Neural progenitor cell (in vitro differentiated cells): ENCODE results near the gene KCNJ15. TPM values are rescaled to one million over a fixed set of nuclear protein-coding genes. Genes with fewer than 3 reads are reported as not detected.

ENCODE experiments used
- DNase-seq: peaks from one replicate; pipeline ENCODE4 v3.0.0-alpha.2; 2016; ENCODE audit warnings: low spot score
- H2AFZ ChIP-seq: fragments of 200-600 bp; sonication (generic); replicated peaks from 2 replicates; pipeline ENCODE4 v1.6.1; 2016; ENCODE audit warnings: antibody characterized with exemption
- H3F3A ChIP-seq: fragments of 200-600 bp; sonication (generic); 2 replicates; pipeline ENCODE4 v1.6.1; 2016; ENCODE audit warnings: antibody characterized with exemption, low read depth
- H3K27ac ChIP-seq: fragments of 200-600 bp; sonication (generic); 2 replicates; pipeline ENCODE4 v1.5.1; 2016; ENCODE audit warnings: mild to moderate bottlenecking
- H3K27me3 ChIP-seq: fragments of 200-600 bp; sonication (generic); 2 replicates; pipeline ENCODE4 v1.6.1; 2016; ENCODE audit warnings: mild to moderate bottlenecking, moderate library complexity
- H3K36me3 ChIP-seq: fragments of 200-600 bp; sonication (generic); 2 replicates; pipeline ENCODE4 v1.5.1; 2016
- H3K4me1 ChIP-seq: fragments of 200-600 bp; sonication (generic); 2 replicates; pipeline ENCODE4 v1.6.1; 2016; ENCODE audit warnings: mixed run types
- H3K4me2 ChIP-seq: fragments of 200-600 bp; sonication (generic); 2 replicates; pipeline ENCODE4 v1.6.1; 2016
- H3K4me3 ChIP-seq: fragments of 200-600 bp; sonication (generic); 2 replicates; pipeline ENCODE4 v1.5.1; 2016
- H3K79me2 ChIP-seq: fragments of 200-600 bp; sonication (generic); 2 replicates; pipeline ENCODE4 v1.6.1; 2016; ENCODE audit warnings: low read depth
- H3K9ac ChIP-seq: fragments of 200-600 bp; sonication (generic); 2 replicates; pipeline ENCODE4 v1.6.1; 2016
- H3K9me3 ChIP-seq: fragments of 200-600 bp; sonication (generic); 2 replicates; pipeline ENCODE4 v1.5.1; 2016; ENCODE audit warnings: low read depth
- H4K20me1 ChIP-seq: fragments of 200-600 bp; sonication (generic); 2 replicates; pipeline ENCODE4 v1.6.1; 2016; ENCODE audit warnings: low read depth
- H3K27ac Mint-ChIP-seq: 3 replicates; pipeline ENCODE4 v1.8.0; 2021; ENCODE audit warnings: mixed read lengths
- H3K27me3 Mint-ChIP-seq: 2 replicates; pipeline ENCODE4 v1.8.0; 2022; ENCODE audit warnings: low read depth, mild to moderate bottlenecking, inconsistent platforms, moderate library complexity, mixed read lengths; ENCODE audit not compliant: insufficient read depth
- H3K36me3 Mint-ChIP-seq: 3 replicates; pipeline ENCODE4 v1.8.0; 2021; ENCODE audit warnings: mixed read lengths
- H3K4me1 Mint-ChIP-seq: 3 replicates; pipeline ENCODE4 v1.8.0; 2021; ENCODE audit warnings: mixed read lengths
- H3K4me3 Mint-ChIP-seq: 3 replicates; pipeline ENCODE4 v1.8.0; 2021; ENCODE audit warnings: mild to moderate bottlenecking, moderate library complexity, mixed read lengths
- H3K9me3 Mint-ChIP-seq: 3 replicates; pipeline ENCODE4 v1.8.0; 2020; ENCODE audit warnings: mixed read lengths
- EZH2 ChIP-seq: fragments of 200-600 bp; sonication (generic); IDR thresholded peaks from 2 replicates; pipeline ENCODE4 v1.6.1; 2017; ENCODE audit warnings: antibody characterized with exemption, mild to moderate bottlenecking, moderate library complexity
- EZH2phosphoT487 ChIP-seq: fragments of 200-600 bp; sonication (generic); IDR thresholded peaks from 2 replicates; pipeline ENCODE4 v1.6.1; 2017; ENCODE audit warnings: antibody characterized with exemption
- total RNA-seq: library from RNA; depleted of rRNA; stranded (reverse); fragments of >200 nt; gene quantifications from 2 replicates; pipeline ENCODE4 v1.2.3, GENCODE V29; 2015; ENCODE audit warnings: low replicate concordance
- TF ChIP-seq, protein P1 (sequence below): fragments of 200-600 bp; sonication (generic); IDR thresholded peaks from 2 replicates; pipeline ENCODE4 v1.5.1; 2017; ENCODE audit warnings: antibody characterized with exemption, mild to moderate bottlenecking

The KCNJ15 gene
- total RNA-seq, 1 donor from 2014 or later = not detected

DNA sequence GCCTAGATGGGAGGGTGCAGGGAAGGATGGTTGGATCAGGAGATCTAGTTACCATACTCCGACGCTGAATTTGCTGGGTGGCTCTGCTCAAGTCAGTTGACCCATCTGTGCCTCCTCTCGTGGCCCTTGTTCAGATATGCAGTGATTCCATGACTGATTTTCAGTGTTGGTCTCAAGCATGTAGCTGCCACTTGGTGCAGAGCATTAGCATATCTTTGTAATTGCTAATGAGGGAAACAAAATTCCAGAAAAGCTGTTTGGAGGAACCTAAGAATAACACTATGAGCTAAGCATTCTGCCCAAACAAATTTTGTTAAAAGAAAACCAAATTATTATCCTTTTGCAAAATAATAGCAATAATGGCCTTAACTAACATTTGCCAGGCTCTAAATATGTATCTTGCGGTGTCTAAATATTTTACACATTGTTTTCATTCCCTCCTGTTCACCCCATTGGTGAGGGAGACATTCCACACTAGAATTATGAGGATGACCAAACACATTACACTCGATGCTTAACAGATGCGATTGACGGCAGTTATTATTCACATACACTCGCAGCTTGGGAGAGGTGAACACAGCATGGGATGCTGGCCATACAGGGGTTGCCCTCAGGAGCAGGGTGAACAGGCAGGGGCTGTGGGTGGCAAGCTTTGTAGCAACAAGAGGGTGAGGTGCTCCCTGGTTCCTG lies 69.1 kb downstream of the KCNJ15 start:
- Mint-ChIP-seq H3K9me3 (no peaks in the 10 kb centered on the region), H3K27ac (no peak overlapping the region), H3K27me3 (peaks cover 5% of the 10 kb centered on the region), H3K4me3 (no peak overlapping the region), H3K4me1 (peaks cover 6% of the 10 kb centered on the region), H3K36me3 (no peaks in the 10 kb centered on the region)
- H3K4me1 ChIP-seq = peaks cover 6% of the 10 kb centered on the region
- no peaks in the 10 kb centered on the region for H3K36me3 ChIP-seq
- no peak overlapping the region for H3K4me2 ChIP-seq
- H3K27ac ChIP-seq = no peak overlapping the region
- H3K27me3 ChIP-seq = no peaks in the 10 kb centered on the region
- no peaks in the 10 kb centered on the region for H4K20me1 ChIP-seq
- H3K9ac ChIP-seq = no peak overlapping the region
- no peaks in the 10 kb centered on the region for H3K79me2 ChIP-seq
- H2AFZ ChIP-seq = no peak overlapping the region
- no peaks in the 10 kb centered on the region for H3K9me3 ChIP-seq
- TF ChIP-seq EZH2 = no peak
- TF ChIP-seq, protein P1, sequence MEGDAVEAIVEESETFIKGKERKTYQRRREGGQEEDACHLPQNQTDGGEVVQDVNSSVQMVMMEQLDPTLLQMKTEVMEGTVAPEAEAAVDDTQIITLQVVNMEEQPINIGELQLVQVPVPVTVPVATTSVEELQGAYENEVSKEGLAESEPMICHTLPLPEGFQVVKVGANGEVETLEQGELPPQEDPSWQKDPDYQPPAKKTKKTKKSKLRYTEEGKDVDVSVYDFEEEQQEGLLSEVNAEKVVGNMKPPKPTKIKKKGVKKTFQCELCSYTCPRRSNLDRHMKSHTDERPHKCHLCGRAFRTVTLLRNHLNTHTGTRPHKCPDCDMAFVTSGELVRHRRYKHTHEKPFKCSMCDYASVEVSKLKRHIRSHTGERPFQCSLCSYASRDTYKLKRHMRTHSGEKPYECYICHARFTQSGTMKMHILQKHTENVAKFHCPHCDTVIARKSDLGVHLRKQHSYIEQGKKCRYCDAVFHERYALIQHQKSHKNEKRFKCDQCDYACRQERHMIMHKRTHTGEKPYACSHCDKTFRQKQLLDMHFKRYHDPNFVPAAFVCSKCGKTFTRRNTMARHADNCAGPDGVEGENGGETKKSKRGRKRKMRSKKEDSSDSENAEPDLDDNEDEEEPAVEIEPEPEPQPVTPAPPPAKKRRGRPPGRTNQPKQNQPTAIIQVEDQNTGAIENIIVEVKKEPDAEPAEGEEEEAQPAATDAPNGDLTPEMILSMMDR = no peak
- H3K4me3 ChIP-seq = no peak overlapping the region
- no peak for DNase-seq
- H3F3A ChIP-seq = no peaks in the 10 kb centered on the region

DNA sequence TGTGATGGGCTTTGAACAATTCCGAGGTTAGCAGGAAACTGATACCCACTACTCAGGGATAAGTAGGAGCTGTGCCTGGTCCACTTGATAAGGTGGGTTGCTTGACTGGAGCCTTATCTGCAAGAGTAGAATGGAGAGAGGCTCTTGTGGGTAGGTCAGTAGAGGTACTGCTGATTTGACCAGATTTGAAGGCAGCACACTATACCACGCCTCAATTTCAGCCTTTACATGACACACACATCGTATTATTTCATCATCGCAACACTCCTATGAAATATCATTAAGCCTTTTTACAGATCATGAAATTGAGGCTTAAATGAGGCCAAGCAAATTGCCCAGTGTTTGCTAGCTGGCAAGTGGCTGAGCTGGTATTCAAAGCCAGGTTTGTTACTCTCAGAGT lies 69.6 kb downstream of the KCNJ15 start:
- H3K36me3 Mint-ChIP-seq = no peaks in the 10 kb centered on the region
- H3K36me3 ChIP-seq = no peaks in the 10 kb centered on the region
- no peak overlapping the region for H3K27ac Mint-ChIP-seq

DNA sequence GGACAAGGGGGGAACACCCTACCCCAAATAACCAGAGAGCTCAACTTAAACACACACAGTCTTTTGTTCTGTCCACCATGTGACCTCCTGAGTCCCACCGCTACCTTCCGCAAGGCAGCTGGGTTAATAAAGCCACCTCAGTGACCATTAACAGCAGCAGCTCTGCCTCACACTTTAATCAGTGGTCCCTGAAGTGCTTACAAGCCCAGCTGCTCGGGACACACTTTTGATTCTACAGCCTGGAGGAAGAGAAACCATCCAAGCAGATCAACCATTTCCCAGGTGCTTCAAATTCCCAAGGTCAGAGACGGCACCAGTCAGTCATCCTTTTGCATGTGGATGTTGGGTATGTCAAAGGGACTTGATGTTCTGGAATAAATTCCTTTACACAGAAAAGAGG lies 70.1 kb downstream of the KCNJ15 start:
- Histone ChIP-seq H3K4me3 (no peak overlapping the region), H3K4me2 (no peak overlapping the region), H3K79me2 (no peaks in the 10 kb centered on the region), H3K36me3 (no peaks in the 10 kb centered on the region), H3K9me3 (no peaks in the 10 kb centered on the region), H3K4me1 (peaks cover 6% of the 10 kb centered on the region), H3K27ac (no peak overlapping the region), H3K27me3 (no peaks in the 10 kb centered on the region), H2AFZ (no peak overlapping the region), H4K20me1 (no peaks in the 10 kb centered on the region), H3F3A (no peaks in the 10 kb centered on the region), H3K9ac (no peak overlapping the region)
- DNase-seq = no peak
- Mint-ChIP-seq H3K27ac (no peak overlapping the region), H3K27me3 (peaks cover 7% of the 10 kb centered on the region), H3K36me3 (no peaks in the 10 kb centered on the region), H3K4me1 (peaks cover 6% of the 10 kb centered on the region), H3K4me3 (no peak overlapping the region), H3K9me3 (no peaks in the 10 kb centered on the region)
- TF ChIP-seq EZH2phosphoT487 = no peak
- TF ChIP-seq, protein P1 = no peak
- TF ChIP-seq EZH2 = no peak

More for the DNA sequence above, 69.6 kb downstream of the KCNJ15 start:
- Histone ChIP-seq H3K27me3 (no peaks in the 10 kb centered on the region), H3K79me2 (no peaks in the 10 kb centered on the region), H2AFZ (no peak overlapping the region), H3K9ac (no peak overlapping the region), H3K9me3 (no peaks in the 10 kb centered on the region), H3K4me1 (peaks cover 6% of the 10 kb centered on the region), H4K20me1 (no peaks in the 10 kb centered on the region), H3K27ac (no peak overlapping the region), H3K4me2 (no peak overlapping the region), H3K4me3 (no peak overlapping the region), H3F3A (no peaks in the 10 kb centered on the region)
- H3K9me3 Mint-ChIP-seq = no peaks in the 10 kb centered on the region
- peaks cover 6% of the 10 kb centered on the region for H3K4me1 Mint-ChIP-seq
- no peak overlapping the region for H3K4me3 Mint-ChIP-seq
- H3K27me3 Mint-ChIP-seq = peaks cover 7% of the 10 kb centered on the region
- DNase-seq = no peak
- TF ChIP-seq EZH2phosphoT487 = no peak

GRCh38 chr21:38327984-38328383 lies 71.2 kb downstream of the KCNJ15 start:
- Histone ChIP-seq H3K4me1 (peaks cover 6% of the 10 kb centered on the region), H3K27ac (no peak overlapping the region), H3K36me3 (no peaks in the 10 kb centered on the region), H3F3A (no peaks in the 10 kb centered on the region), H2AFZ (no peak overlapping the region), H3K27me3 (no peaks in the 10 kb centered on the region), H3K9me3 (no peaks in the 10 kb centered on the region), H3K9ac (no peak overlapping the region), H4K20me1 (no peaks in the 10 kb centered on the region), H3K4me3 (no peak overlapping the region), H3K4me2 (no peak overlapping the region), H3K79me2 (no peaks in the 10 kb centered on the region)
- H3K9me3 Mint-ChIP-seq = no peaks in the 10 kb centered on the region
- peaks cover 7% of the 10 kb centered on the region for H3K27me3 Mint-ChIP-seq
- H3K36me3 Mint-ChIP-seq = no peaks in the 10 kb centered on the region
- no peak for DNase-seq
- peaks cover 6% of the 10 kb centered on the region for H3K4me1 Mint-ChIP-seq
- TF ChIP-seq EZH2phosphoT487 (no peak), EZH2 (no peak)
- TF ChIP-seq, protein P1 = no peak
- H3K4me3 Mint-ChIP-seq = no peak overlapping the region
- H3K27ac Mint-ChIP-seq = no peak overlapping the region
